Fibroblast of the conjunctiva (primary cell): Measurements from ENCODE around the gene NTN3.
"Not testable (repeated sequence)": the region's sequence is repeated elsewhere in the genome, so short reads cannot be mapped to it uniquely, and the experiment has no call there.

Experiments used
- DNase-seq: peaks from one replicate; pipeline ENCODE4 v3.0.0-alpha.2; 2010; ENCODE audit warnings: low read depth

NTN3 gene

GRCh38 chr16:2471016-2471652, at the start of gene NTN3:
Gene NTN3, plus strand, starts transcription at chr16:2471297. Its CDS starts 405 bp downstream, at chr16:2471702.
- no peak for DNase-seq

GRCh38 chr16:2422123-2422867, 48.8 kb upstream of the NTN3 start:
- no peak for DNase-seq

DNA sequence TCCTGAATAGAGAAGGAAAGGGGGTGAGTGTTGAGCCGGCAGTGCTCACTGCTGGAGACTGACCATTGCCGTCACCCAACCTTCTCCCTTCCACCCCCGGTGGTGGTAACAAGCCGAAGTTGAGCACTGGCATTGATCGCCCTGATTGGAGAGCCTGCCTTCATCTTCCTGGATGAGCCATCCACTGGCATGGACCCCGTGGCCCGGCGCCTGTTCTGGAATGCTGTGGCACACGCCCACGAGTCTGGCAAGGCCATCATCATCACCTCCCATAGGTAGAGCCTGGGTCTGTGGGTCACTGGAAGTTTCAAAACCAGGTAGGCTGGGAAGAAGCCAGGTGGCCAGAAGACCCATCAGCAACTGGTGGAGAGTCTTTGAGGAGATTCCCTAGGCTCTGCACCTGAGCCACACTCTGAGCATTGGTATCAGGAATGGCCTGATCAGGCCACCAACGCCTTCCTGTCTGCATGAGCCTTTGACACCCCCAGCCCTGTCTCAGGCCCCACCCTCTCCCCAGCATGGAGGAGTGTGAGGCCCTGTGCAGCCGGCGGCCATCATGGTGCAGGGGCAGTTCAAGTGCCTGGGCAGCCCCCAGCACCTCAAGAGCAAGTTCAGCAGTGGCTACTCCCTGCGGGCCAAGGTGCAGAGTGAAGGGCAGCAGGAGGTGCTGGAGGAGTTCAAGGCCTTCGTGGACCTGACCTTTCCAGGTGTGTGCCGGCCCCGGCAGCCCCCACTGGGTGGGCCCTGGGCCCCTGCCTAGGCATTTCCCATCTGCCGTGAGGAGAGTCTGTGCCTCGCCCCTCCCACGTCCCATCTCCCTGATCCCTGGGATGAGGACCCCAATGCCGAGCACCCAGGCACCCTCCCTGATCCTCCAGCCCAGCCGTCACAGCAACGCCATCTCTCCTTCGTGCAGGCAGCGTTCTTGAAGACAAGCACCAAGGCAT, 46.8 kb upstream of the NTN3 start:
- DNase-seq: no peak

DNA sequence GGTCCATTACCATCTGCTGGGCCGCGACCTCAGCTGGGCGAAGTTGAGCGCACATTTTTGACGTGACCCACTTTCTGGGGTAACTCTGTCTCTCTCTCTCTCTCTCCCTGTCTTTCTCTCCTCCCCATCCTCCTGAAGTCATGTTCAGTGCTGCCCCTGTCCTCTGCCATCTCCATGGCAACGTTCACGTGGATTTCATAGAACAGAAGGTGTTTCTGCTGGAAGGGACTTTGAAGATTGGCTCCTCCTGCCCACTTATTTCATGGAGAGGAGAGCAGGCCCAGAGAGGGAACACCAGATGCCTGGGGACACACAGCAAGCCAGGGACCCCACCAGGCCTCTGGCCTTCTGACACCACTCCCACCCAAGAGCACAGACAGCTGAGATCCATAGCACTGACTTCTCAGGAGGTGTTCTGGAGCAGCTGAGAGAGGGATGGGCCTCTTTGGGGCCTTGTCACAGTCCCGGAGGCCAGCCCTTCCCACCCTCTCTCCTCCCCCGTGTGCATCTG, 46.0 kb upstream of the NTN3 start:
- no peak for DNase-seq

DNA sequence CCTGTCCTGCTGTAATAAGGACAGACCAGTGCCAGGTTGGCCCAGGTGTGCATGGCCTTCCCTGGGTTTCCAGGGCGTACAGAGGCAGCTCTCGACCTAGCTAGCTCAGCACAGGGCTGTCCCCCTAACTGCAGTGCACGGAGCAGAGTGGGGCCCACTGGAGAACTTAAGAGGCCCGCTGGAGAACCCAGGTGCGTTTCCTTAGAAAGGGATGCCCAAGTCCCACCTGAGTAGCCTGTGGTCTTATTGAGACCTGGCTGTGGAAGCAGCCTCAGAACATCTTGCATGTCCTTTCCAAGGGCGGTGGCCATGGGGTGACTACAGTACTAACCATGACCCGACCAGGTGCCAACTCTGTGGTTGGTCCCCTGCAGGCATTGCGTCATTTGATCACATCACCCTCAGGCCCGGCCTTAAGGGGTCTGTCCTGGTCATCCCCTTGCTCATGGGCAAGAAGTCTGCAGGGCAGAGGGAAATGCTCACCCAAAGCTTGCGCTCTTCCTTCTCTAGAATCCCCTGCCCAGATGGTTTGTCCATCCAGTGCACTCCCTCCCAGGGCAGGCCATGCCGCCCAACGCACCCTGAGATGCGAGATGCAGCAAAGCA, 45.2 kb upstream of the NTN3 start:
- no peak for DNase-seq

DNA sequence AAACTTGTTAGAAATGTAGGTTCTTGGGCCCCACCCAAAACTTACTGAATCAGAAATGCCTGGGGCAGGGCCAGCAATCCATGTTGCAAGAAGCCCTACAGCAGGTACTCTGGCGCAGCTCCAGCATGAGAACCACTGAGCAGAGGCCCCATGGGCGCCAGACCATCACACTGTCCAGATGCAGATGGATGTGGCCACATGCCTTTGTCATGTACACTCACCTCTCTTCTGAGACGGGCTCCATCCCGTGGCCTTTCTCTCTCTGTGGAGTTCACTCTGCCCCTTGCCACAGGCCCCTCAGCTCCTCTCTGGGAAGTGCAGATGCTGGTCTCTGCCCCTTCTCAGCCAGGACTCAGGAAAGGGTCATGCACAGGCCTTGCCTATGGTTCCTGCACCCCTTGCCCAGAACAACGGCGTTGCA, 44.1 kb upstream of the NTN3 start:
- no peak for DNase-seq

GRCh38 chr16:2427526-2427925, 43.6 kb upstream of the NTN3 start:
- no peak for DNase-seq

GRCh38 chr16:2428051-2428783, 42.9 kb upstream of the NTN3 start:
- DNase-seq: no peak

DNA sequence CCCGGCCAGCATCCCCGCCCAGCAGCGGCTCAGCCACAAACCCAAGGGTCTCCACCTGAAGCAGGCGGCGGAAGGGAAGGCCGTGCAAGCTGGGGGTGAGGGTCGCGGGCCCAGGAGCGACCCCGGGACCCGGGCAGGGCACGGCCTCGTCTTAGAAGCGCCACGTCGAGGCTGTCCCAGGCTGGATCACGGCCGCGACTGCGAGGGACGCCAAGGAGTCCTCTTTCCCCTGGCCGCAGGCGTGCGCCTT, 42.4 kb upstream of the NTN3 start:
- no peak for DNase-seq

DNA sequence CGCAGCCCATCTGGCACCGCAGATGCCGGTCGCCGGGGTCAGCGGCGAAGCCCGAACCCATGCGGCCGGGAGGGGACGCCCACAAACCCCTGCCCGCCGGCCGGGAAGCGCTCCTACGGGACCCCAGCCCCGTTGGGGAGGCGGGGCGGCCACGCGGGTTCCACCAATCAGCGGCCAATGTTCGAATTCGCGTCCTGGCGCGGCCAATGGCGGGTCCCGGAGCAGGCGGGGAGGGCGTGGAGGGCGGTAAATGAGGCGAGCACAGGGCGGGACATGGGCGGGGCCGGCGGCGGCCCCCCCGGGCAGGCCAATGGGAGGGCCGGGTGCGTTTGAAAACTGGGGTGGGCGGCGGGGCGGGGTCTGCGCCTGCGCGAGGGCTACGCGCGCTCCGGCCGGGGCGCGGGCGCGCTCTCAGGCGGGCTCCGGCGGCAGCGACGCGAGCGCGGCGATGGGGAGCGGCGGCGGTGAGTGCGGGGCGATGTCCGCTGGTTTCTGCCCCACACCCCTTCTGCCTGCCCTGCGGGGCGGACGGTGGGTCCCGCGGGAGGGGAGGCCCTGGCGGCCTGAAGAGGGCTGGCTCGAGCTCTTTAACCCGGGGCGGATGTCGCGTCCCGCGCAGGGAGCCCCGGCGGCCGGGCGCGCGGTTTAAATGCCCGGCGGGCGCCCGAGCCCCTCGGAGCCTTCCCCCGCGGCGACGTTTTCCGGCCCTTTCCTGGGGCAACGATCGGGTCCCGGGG, 41.9 kb upstream of the NTN3 start, which contains the start of gene CCNF:
CCNF (plus strand) TSS at position 414 of the 737 bp plus-strand sequence; CDS start at position 449, 35 bp downstream.
- peak; percentile 90 for DNase-seq

DNA sequence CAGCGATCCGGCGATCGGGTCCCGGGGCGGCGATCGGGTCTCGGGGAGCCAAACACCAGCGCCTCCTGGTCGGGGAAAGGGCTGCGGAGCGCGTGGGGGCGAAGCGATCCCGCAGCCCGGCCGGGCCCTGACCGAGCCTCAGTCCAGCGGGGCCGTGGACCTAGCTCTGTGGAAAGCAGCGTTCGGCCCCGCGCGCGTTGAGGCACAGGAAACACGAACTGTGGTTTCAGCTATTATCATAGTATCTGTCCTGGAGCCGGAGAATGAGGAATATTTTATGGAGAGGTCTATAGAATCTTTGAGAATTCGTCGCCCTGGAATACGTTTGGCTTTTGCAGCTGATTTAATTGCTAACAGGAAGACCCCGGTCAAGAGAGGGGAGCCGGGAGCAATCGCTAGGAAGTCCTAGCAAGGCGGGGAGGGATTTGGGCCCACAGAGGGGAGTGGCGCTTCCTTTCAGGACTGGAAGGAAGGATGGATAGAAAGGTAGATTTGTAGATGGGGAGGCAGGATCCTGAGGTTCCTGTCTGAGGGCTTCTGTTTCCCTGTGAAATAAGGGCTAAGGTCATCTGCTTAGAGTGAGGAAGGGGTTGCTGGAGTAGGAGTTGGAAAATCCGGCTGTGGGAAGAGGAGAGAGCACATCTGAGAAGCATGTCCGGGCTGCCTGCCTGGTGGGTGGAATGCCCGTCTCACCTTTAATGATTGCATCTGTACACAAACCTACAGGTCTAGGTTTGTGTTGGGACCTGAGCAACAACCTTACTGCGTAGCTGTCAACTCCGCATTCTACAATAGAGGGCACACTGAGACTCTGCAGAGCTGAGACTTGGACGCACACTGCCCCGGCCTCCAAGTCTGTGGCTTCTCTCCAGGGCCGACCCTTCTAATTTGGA, 41.1 kb upstream of the NTN3 start:
- no peak for DNase-seq

DNA sequence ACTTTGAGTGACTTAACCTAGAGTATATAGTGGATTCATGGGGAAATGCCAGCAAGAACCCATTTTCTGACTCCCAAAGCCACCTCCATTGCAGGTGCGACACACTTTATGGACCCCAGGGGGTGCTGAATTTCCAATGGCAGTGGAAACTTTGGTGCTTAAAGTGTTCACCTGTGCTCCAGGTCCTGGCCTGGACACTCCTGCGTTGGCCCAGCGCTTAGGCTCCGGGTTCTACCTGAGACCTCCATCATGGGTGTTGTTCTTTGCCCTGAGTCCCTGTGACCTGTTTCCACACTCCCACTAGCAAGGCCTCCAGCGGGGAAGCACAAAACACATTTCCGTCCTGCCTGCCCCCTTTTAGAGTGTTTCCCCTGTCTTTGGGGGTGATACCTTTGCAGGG, 38.8 kb upstream of the NTN3 start:
- no peak for DNase-seq

GRCh38 chr16:2432801-2433505, 38.1 kb upstream of the NTN3 start:
- no peak for DNase-seq

- not testable (repeated sequence) for DNase-seq
Observed at GRCh38 chr16:2435236-2435635, 35.9 kb upstream of the NTN3 start.

DNA sequence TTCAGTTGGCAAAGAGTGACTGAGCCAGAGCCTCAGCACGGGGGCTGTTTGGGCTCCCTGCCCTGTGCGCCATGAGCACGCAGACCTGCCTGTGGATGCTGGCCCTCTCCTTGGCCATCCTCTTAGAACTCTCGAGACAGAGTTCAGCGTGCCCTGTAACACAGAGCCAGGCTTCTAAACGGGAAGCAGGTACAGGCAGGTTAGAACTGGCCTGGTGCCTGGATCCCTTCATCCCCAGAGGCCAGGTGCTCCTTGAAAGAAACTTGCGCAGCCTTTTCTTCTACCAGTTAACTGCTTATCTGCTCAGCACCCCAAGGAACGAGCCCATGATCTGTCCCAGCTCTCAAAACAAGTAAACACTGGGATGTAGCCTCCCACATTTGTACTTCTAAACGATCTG, 35.0 kb upstream of the NTN3 start:
- DNase-seq: no peak

DNA sequence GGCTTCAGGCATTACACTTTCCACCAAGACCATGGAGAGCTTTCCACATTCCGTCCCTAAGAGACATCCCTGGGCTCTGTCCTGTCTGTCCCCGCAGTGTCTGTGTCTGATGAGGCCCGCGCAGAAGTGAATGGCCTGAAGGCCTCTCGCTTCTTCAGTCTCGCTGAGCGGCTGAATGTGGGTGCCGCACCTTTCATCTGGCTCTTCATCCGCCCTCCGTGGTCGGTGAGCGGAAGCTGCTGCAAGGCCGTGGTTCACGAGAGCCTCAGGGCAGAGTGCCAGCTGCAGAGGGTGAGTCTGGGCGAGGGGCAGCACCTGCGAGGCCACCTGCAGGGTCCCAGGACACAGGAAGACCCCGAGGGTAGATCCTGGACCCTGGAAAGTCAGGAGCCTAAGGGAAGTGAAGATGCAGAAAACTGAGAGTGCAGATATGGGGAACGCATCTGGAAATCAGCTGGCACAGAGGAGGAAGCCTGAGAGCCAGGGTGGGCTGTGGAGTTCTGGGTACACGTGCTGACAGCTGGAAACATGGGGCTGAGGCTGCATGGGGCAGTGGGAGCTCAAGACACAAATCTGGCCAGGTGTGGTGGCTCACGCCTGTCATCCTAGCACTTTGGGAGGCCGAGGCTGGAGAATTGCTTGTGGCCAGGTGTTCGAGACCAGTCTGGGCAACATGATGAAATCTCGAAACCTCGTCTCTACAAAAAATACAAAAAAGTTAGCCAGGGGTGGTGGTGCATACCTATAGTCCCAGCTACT, 33.9 kb upstream of the NTN3 start:
- no peak for DNase-seq

DNA sequence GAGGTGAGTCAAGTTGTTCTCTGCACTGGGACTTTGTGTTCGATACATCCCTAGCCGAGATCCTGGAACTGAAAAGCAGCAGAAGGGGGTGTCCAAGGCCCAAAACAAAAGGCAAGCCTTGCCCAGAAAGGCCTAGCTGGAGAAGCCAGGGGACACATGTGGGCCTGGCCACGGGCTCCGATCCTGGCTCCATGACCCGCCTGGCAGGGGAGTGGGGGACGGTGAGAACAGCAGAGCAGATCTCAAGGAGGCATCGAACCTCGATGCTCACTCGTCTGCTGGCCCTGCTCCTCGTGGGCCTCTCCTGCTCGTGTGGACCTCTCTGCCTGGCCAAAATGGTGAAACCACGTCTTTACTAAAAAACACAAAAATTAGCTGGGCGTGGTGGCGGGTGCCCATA, 33.0 kb upstream of the NTN3 start:
- no peak for DNase-seq

DNA sequence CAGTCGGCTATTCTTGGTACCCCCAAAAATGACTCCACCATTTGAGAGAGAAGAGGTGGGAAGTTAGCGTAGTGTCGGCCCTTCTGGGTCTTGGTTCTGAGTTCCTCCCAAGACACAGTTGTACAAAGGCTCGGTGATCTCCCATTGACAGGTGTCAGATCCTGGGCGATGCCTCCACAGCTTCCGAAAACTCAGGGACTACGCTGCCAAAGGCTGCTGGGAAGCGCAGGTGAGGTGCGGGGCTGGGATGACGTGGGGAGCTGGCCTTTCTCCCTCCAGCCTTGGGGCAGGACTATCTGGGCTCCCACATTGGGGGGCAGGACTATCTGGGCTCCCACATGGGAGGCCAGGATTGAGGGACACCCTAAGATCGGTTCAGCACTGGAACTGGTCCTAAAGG, 31.5 kb upstream of the NTN3 start:
- DNase-seq: no peak
